ENCODE results near the gene MTUS2. TPM values are rescaled to one million over a fixed set of nuclear protein-coding genes. Genes with fewer than 3 reads are reported as not detected.

The MTUS2 gene
- total RNA-seq, 6 experiments from 2014 or later = 0.07 to 0.15 (median 0.14) TPM; not detected in 1

DNA sequence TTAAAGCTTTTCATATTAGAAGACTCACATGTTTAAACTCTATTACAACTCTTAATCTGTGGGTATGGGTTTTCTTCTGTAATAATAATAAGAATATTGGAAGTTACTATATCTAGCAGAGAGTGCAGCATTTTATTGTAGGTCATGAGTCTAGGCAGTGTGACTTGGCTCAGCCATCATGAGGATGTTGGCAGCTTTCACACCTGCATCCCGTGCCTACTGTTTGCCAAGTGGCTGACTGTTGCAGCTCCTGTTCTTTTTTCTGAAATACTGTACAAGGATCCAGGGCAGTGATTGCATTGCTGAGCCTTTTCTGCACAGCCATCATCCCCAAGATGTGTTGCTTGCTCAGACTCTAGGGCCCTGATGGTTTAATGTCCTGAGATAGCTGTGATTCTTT is 47.4 kb downstream of the MTUS2 start:
- H3K27me3 Mint-ChIP-seq (ENCODE audit: insufficient read depth) = peaks cover 14% of the 10 kb centered on the region
- no peaks in the 10 kb centered on the region for H3K36me3 Mint-ChIP-seq (ENCODE audit: low read depth)
- H3K4me1 Mint-ChIP-seq (ENCODE audit: low read depth) = no peaks in the 10 kb centered on the region
- no peak overlapping the region for H3K4me3 Mint-ChIP-seq
- TF ChIP-seq, protein P1, sequence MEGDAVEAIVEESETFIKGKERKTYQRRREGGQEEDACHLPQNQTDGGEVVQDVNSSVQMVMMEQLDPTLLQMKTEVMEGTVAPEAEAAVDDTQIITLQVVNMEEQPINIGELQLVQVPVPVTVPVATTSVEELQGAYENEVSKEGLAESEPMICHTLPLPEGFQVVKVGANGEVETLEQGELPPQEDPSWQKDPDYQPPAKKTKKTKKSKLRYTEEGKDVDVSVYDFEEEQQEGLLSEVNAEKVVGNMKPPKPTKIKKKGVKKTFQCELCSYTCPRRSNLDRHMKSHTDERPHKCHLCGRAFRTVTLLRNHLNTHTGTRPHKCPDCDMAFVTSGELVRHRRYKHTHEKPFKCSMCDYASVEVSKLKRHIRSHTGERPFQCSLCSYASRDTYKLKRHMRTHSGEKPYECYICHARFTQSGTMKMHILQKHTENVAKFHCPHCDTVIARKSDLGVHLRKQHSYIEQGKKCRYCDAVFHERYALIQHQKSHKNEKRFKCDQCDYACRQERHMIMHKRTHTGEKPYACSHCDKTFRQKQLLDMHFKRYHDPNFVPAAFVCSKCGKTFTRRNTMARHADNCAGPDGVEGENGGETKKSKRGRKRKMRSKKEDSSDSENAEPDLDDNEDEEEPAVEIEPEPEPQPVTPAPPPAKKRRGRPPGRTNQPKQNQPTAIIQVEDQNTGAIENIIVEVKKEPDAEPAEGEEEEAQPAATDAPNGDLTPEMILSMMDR (IDR thresholded peaks at IDR 0.05) = no peak
- no peak overlapping the region for H3K27ac Mint-ChIP-seq
- DNase-seq = no peak
- H3K9me3 Mint-ChIP-seq = peaks cover 9% of the 10 kb centered on the region

GRCh38 chr13:28872427-28873176 is 52.5 kb downstream of the MTUS2 start:
- no peak overlapping the region for H3K4me3 Mint-ChIP-seq
- H3K36me3 Mint-ChIP-seq (ENCODE audit: low read depth) = no peaks in the 10 kb centered on the region
- H3K27ac Mint-ChIP-seq = no peak overlapping the region
- H3K9me3 Mint-ChIP-seq = peaks cover 20% of the 10 kb centered on the region
- H3K4me1 Mint-ChIP-seq (ENCODE audit: low read depth) = no peaks in the 10 kb centered on the region
- TF ChIP-seq, protein P1 (IDR thresholded peaks at IDR 0.05) = no peak
- DNase-seq = no peak
- H3K27me3 Mint-ChIP-seq (ENCODE audit: insufficient read depth) = peaks cover 7% of the 10 kb centered on the region; the same call in 1 of the 2 replicates

DNA sequence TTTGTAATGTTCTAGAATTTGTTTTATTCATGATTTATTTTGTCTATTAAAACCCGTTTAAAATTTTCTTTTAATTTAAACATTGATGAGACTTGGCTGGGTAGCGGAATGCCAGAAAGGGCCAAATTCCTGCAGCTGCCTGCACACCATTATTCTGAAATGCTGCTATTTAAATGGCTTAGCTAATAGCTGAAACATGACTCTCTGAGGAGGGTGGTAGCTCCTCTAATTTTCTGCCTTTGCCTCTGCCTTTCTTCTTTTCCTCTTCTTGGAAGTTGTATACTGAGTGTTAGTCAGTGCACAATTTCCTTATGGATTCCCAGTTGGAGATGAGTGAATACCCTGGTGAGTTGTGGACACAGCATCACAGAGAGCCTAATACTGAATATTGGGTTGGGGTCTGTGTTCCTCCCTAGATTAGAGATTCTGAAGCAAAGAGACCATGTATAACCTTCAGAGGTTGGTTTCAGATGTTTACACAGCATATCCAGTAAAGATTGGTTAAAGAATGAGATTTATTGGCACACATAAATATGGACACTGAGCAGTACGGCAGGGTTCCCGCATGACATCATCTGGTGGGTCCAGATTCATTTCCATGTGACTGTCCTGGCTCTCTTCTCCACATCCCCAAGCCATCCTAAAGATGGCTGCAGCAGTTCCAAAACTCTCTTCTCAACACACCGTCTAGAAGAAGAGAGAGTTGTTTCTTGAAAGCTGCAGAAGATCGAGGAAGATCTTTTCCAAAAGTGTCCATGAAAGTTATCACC is 55.9 kb downstream of the MTUS2 start:
- no peak for DNase-seq
- Mint-ChIP-seq H3K27ac (no peak overlapping the region), H3K4me3 (no peak overlapping the region), H3K9me3 (peaks cover 20% of the 10 kb centered on the region), H3K4me1 (ENCODE audit: low read depth) (no peaks in the 10 kb centered on the region), H3K36me3 (ENCODE audit: low read depth) (no peaks in the 10 kb centered on the region), H3K27me3 (ENCODE audit: insufficient read depth) (peaks cover 8% of the 10 kb centered on the region)
- TF ChIP-seq, protein P1 (IDR thresholded peaks at IDR 0.05) = no peak

DNA sequence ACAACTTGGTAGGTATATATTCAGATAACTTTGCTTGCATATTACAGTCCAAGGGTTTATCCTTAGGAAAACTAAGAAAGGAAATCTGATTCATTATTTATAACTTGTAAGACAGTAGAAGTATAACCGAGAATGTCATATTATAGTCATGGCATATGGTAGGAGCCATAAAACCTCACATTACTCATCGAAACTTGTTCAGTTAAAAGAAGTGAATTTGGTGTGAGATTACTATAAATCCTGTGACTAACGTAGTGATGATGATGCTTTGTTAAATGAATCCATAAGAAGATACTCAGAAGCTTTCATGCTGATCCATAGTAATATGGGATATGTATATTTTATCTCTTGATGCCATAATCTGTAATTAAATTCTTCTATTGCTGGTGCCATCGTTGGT is 57.3 kb downstream of the MTUS2 start:
- Mint-ChIP-seq H3K36me3 (ENCODE audit: low read depth) (no peaks in the 10 kb centered on the region), H3K27me3 (ENCODE audit: insufficient read depth) (peaks cover 6% of the 10 kb centered on the region), H3K27ac (no peak overlapping the region), H3K9me3 (peaks cover 12% of the 10 kb centered on the region), H3K4me3 (no peak overlapping the region), H3K4me1 (ENCODE audit: low read depth) (no peaks in the 10 kb centered on the region)
- no peak for DNase-seq
- TF ChIP-seq, protein P1 (IDR thresholded peaks at IDR 0.05) = no peak

DNA sequence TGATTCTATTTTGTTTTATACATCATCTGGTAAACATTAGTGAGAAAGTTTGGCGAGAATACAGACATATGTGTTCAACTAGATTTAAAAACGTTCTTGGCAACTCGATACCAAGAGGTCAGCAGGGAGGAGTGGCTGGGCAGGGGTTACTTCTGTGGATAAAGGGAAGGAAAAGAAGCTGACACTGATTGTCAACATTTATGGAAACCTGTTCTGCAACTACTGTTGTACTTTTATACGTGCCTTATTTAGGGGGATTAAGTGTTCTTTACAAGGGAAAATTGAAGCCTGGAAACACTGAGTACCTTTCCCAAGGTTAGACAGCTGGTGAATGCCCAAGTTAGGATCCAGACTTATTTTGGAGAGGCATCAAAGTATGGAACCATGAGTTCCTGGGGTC is 65.0 kb downstream of the MTUS2 start:
- H3K4me1 Mint-ChIP-seq (ENCODE audit: low read depth) = no peaks in the 10 kb centered on the region
- no peak for DNase-seq

More for the DNA sequence above, 65.0 kb downstream of the MTUS2 start:
- no peak overlapping the region for H3K27ac Mint-ChIP-seq
- H3K4me3 Mint-ChIP-seq = no peak overlapping the region
- peaks cover 6% of the 10 kb centered on the region; the same call in 1 of the 2 replicates for H3K27me3 Mint-ChIP-seq (ENCODE audit: insufficient read depth)
- H3K9me3 Mint-ChIP-seq = no peaks in the 10 kb centered on the region
- TF ChIP-seq, protein P1 (IDR thresholded peaks at IDR 0.05) = no peak
- no peaks in the 10 kb centered on the region for H3K36me3 Mint-ChIP-seq (ENCODE audit: low read depth)

All from HFFc6 (cell line).